KBM-7 (cell line): Measurements from ENCODE around the gene NNAT.

Experiments
- DNase-seq: peaks from one replicate; pipeline ENCODE4 v3.0.0-alpha.2; 2015
- in situ Hi-C: fragments of 300-500 bp; cut with MboI; formaldehyde crosslinking; loops from 2 replicates; pipeline ENCODE4 v1.14.3; 2020; ENCODE audit warnings: low sequenced_read_pairs, low pct_unique_long_range_greater_than_20kb, mixed read lengths

NNAT gene

GRCh38 chr20:37520419-37520955 is 563 bp upstream of the NNAT start:
- no peak for DNase-seq
- in situ Hi-C loops = loop anchor here (10.0 kb wide), 1 partner anchor 116 kb away; no protein-coding TSS in a partner anchor

- DNase-seq = no peak
- in situ Hi-C loops = loop anchor here (10.0 kb wide), 1 partner anchor 118 kb away; no protein-coding TSS in a partner anchor
Measured at GRCh38 chr20:37522260-37523011, 1.4 kb downstream of the NNAT start.

- no peak for DNase-seq
- in situ Hi-C loops = loop anchor here (10.0 kb wide), 1 partner anchor 118 kb away; no protein-coding TSS in a partner anchor
Measured at GRCh38 chr20:37523012-37523391, 2.0 kb downstream of the NNAT start.

- in situ Hi-C loops = loop anchor here (10.0 kb wide), 1 partner anchor 119 kb away; no protein-coding TSS in a partner anchor
- DNase-seq = no peak
Measured at GRCh38 chr20:37523911-37524700, 3.1 kb downstream of the NNAT start.

GRCh38 chr20:37524859-37525708 is 4.0 kb downstream of the NNAT start:
- no peak for DNase-seq
- in situ Hi-C loops = loop anchor here (10.0 kb wide), 1 partner anchor 120 kb away; no protein-coding TSS in a partner anchor

GRCh38 chr20:37525810-37526209 is 4.8 kb downstream of the NNAT start:
- in situ Hi-C loops = loop anchor here (10.0 kb wide), 1 partner anchor 121 kb away; no protein-coding TSS in a partner anchor

GRCh38 chr20:37526238-37526838 is 5.3 kb downstream of the NNAT start:
- peak; percentile 71 for DNase-seq
- in situ Hi-C loops = loop anchor here (10.0 kb wide), 1 partner anchor 122 kb away; no protein-coding TSS in a partner anchor

More at GRCh38 chr20:37525810-37526209, 4.8 kb downstream of the NNAT start:
- DNase-seq = no peak

- in situ Hi-C loops = loop anchor here (10.0 kb wide), 1 partner anchor 122 kb away; no protein-coding TSS in a partner anchor
- peak; percentile 42 for DNase-seq
Measured at GRCh38 chr20:37526839-37527637, 6.0 kb downstream of the NNAT start.

- DNase-seq = peak; percentile 94
- in situ Hi-C loops = loop anchor here (10.0 kb wide), 1 partner anchor 123 kb away; no protein-coding TSS in a partner anchor
Measured at GRCh38 chr20:37527638-37528445, 6.8 kb downstream of the NNAT start, which contains the start of gene BLCAP. Gene BLCAP, minus strand, starts transcription at chr20:37527876. Its CDS starts 8,702 bp downstream, at chr20:37519174.

- DNase-seq = no peak
- in situ Hi-C loops = loop anchor here (10.0 kb wide), 1 partner anchor 124 kb away; no protein-coding TSS in a partner anchor
Measured at GRCh38 chr20:37528446-37529213, 7.6 kb downstream of the NNAT start.

- in situ Hi-C loops = loop anchor here (10.0 kb wide), 1 partner anchor 125 kb away; no protein-coding TSS in a partner anchor
- no peak for DNase-seq
Measured at GRCh38 chr20:37529214-37529967, 8.3 kb downstream of the NNAT start.

GRCh38 chr20:37529968-37530600 is 9.0 kb downstream of the NNAT start:
- in situ Hi-C loops = loop anchor here (10.0 kb wide), 2 partner anchors 125 to 255 kb away; no protein-coding TSS in a partner anchor
- no peak for DNase-seq

- no peak for DNase-seq
- in situ Hi-C loops = loop anchor here (10.0 kb wide), 1 partner anchor 256 kb away; no protein-coding TSS in a partner anchor
Measured at GRCh38 chr20:37530696-37531095, 9.6 kb downstream of the NNAT start.

- DNase-seq = no peak
- in situ Hi-C loops = loop anchor here (10.0 kb wide), 1 partner anchor 257 kb away; no protein-coding TSS in a partner anchor
Measured at GRCh38 chr20:37531856-37532255, 10.8 kb downstream of the NNAT start.
